ENCODE data around the gene ABCC3.

The ABCC3 gene

DNA sequence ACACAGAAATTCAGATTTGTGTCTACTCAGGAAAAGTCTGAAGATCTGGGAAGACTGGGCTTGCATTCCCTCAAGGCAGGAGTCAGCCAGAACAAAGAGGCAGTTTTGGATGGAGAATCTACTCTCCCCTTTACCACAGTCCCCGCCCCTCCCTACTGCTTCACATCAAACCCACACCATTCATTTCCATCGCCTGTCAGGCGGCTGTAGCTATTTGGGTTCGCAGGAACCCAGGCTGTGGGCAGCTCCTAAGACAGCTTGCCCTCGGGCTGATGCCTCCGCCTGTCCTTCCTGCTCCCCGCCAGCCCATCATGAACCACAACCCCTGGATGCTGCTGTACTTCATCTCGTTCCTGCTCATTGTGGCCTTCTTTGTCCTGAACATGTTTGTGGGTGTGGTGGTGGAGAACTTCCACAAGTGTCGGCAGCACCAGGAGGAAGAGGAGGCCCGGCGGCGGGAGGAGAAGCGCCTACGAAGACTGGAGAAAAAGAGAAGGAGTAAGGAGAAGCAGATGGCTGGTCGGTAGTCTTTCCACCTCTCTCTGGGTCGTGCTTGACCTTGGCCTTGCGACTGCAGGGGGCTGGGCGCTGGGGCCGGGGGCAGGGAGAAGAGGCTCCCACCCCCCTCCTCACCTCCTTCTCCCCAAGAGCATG lies 27.0 kb upstream of the ABCC3 start:
- DNase-seq (ENCODE audit: low spot score): no peak

DNA sequence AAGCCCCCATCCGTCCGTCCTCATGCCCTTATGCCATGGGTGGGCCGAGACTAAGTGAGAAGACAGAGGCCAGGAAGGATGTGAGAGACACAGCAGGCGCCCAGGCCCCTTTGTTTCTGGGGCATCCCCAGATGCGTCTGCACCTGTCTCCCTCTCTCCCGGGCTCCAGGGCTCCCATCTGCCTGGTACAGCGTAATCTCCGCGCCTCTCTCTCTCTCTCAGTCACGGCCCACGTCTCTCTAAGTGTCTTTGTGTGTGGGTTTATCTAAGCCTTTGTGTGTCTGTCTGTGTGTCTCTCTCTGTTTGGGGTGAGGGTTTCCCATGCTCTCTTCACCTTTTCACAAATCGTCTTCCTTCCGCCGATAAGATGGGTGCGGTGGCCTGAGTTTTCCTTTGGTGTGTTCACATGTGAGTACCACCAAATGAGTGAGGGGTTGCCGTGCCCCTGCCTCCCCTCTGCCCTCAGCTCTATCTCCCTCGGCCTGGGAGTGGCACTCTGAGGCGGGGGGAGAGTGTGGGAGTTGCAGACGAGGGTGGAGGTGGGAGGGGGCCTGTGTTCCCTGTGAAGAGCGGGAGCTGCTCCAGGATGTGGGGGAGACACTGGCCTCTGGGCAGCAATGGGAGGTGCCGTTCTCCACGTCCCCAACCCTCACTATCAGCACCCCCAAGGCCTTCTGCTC lies 25.8 kb upstream of the ABCC3 start:
- DNase-seq (ENCODE audit: low spot score): no peak

DNA sequence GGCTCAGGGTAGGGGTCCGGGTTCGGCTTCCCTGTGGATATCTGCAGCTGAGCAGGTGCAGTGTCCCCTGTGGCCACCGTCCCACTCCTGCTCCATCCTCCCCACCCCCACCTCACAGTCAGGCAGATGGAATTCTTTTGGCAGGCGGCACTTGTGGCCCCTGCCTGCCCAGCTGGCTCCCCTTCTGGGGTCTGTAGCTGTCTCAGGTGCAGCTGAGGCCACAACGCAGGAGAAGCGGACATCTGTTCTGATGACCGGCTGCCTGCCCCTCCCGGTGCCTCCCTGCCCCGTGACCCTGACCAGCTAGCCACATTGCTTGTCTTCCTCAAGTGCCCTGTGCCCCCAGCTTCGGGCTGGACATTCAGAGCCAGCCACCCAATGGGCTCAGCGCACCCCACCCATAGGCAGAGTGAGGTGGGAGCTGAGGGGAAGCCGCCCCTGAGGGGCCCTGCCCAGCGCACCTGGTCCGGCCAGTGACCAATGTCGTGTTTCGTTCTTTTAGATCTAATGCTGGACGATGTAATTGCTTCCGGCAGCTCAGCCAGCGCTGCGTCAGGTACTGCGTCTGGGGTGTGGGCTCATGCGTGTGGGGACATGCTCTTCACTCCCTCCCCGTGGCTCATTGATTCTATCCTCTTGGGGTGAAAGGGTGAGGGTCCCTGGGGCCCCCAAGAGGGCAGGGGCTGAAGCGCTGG lies 25.2 kb upstream of the ABCC3 start:
- no peak for DNase-seq (ENCODE audit: low spot score)

DNA sequence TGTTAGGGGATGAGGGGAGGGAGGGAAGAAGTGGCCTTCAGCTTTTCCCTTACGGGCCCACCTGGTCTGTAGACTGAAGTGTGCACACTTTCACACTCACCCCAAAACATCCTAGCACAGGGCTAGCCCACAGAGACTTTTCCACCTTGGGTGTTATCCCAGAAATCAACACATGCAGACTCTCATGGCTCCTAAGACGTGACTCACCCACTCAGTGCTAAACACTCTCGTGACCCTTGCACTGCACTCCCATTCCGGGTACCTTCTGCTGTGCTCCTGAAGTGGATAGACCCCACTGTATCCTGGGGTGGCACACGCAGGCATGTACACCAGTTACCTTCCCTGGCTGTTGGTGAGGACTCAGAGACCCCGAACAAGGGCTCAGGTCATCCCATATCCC lies 23.0 kb upstream of the ABCC3 start:
- no peak for DNase-seq (ENCODE audit: low spot score)

GRCh38 chr17:50612281-50612680 lies 22.4 kb upstream of the ABCC3 start:
- no peak for DNase-seq (ENCODE audit: low spot score)

- DNase-seq (ENCODE audit: low spot score): peak; percentile 11
These were observed 21.4 kb upstream of the ABCC3 start for GRCh38 chr17:50613007-50613992.

- DNase-seq (ENCODE audit: low spot score): no peak
These were observed 20.1 kb upstream of the ABCC3 start for GRCh38 chr17:50614471-50615051.

DNA sequence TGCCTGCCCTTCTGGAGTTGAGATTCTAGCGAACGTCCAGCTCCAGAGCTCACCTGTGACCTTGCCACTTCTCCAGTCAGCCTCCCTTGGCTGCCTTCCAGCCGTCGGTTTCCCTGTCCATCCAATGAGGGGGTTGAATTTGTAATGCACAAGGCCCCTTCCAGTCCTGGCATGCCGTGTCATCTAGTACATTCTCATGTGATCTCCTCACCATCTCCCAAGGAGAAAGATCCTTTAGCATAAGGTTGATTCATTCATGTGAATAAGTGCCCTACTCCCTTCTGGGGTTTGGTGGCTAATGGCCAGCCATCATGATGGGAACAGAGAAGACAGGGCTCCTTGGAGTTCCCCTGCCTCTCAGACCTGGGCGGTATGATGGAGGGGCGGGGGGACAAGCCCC lies 18.9 kb upstream of the ABCC3 start:
- DNase-seq (ENCODE audit: low spot score): peak; percentile 54

DNA sequence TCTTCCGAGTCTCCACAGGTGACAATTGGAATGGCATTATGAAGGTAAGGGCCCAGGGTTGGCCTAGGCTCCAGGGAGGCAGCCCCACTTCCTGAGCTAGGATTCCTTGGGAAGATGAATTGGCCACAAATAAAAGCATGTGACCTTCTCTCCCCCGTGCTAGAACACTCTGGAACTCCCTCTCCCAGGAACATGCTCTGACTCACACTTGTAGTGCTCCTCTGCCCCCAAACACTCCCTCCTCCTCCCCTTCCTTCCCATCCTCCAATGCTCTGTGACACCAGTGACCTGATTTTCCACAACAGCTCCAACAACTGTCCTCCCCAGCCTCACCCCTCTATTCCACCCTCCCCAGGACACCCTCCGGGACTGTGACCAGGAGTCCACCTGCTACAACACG lies 16.4 kb upstream of the ABCC3 start:
- peak; percentile 55 for DNase-seq (ENCODE audit: low spot score)

- peak; percentile 39 for DNase-seq (ENCODE audit: low spot score)
These were observed 15.7 kb upstream of the ABCC3 start for GRCh38 chr17:50618941-50619340.

- DNase-seq (ENCODE audit: low spot score): no peak
These were observed 15.2 kb upstream of the ABCC3 start for GRCh38 chr17:50619489-50619888.

DNA sequence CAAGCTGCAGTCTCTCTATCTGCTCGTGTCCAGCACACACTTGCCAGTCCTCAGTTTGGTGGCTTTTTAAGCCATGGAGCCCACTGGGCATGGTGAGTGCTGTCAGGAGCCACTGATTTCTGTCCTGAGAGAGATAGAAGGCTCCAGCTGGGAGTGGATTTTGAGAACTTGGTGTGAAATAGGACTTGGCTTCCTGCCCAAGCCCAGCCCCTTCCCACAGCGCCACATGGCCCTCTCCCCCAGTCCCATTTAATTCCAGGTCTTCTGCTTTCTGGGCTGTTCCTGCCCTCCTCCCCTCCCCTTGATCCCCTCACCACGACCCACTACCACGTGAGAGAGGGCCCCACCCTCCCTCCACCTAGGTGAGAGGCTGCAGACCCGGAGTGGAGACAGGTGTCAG lies 14.4 kb upstream of the ABCC3 start:
- no peak for DNase-seq (ENCODE audit: low spot score)

- DNase-seq (ENCODE audit: low spot score): no peak
These were observed 13.8 kb upstream of the ABCC3 start for GRCh38 chr17:50620858-50621257.

- no peak for DNase-seq (ENCODE audit: low spot score)
These were observed 13.1 kb upstream of the ABCC3 start for GRCh38 chr17:50621574-50622031.

GRCh38 chr17:50624321-50624934 lies 10.3 kb upstream of the ABCC3 start:
- DNase-seq (ENCODE audit: low spot score): no peak

GRCh38 chr17:50625032-50625871 lies 9.4 kb upstream of the ABCC3 start:
- peak; percentile 6 for DNase-seq (ENCODE audit: low spot score)

DNA sequence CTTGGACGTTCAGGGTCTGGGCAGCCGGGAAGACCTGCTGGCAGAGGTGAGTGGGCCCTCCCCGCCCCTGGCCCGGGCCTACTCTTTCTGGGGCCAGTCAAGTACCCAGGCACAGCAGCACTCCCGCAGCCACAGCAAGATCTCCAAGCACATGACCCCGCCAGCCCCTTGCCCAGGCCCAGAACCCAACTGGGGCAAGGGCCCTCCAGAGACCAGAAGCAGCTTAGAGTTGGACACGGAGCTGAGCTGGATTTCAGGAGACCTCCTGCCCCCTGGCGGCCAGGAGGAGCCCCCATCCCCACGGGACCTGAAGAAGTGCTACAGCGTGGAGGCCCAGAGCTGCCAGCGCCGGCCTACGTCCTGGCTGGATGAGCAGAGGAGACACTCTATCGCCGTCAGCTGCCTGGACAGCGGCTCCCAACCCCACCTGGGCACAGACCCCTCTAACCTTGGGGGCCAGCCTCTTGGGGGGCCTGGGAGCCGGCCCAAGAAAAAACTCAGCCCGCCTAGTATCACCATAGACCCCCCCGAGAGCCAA lies 8.6 kb upstream of the ABCC3 start:
- peak; percentile 76 for DNase-seq (ENCODE audit: low spot score)

GRCh38 chr17:50627036-50627781 lies 7.5 kb upstream of the ABCC3 start:
- no peak for DNase-seq (ENCODE audit: low spot score)

Data from kidney tubule cell (primary cell).